Right lobe of liver (tissue), 4 donors: ENCODE measurements around the gene HOXC10.

Experiments
- CTCF ChIP-seq, 4 donors: fragments of 200-600 bp in 3 of 4; fragments of 450-650 bp in 1 of 4; IDR thresholded peaks; one replicate each; pipeline versions ENCODE4 v1.5.1 to v1.8.0; 2016 to 2022; ENCODE audit warnings: antibody characterized with exemption in 4 of 4, mild to moderate bottlenecking in 2 of 4
- POLR2A ChIP-seq: fragments of 450-650 bp; IDR thresholded peaks from one replicate; pipeline ENCODE4 v1.6.1; 2017; ENCODE audit warnings: antibody characterized with exemption, mild to moderate bottlenecking
- donor health status: DM: no; HTN: no; CAD: no.
- donor health status: DM: no; HTN: no; CAD: no.
- donor health status: DM: no; HTN: yes; CAD: no.

GRCh38 chr12:53944907-53945847, 39.8 kb upstream of the HOXC10 start:
- no peak for TF ChIP-seq POLR2A
- no peak for TF ChIP-seq CTCF (IDR thresholded peaks at IDR 0.05)
